Progenitor cell of endocrine pancreas (in vitro differentiated cells): ENCODE results near the gene TEDDM1. TPM values are rescaled to one million over a fixed set of nuclear protein-coding genes. Genes with fewer than 3 reads are reported as not detected.

ENCODE experiments used
- DNase-seq: peaks from one replicate; pipeline ENCODE4 v3.0.0; 2021; ENCODE audit warnings: low spot score; ENCODE audit not compliant: unreplicated experiment
- H3K27ac Mint-ChIP-seq: 2 replicates; pipeline ENCODE4 v1.8.0; 2021; ENCODE audit warnings: mild to moderate bottlenecking, moderate library complexity, mixed read lengths
- H3K27me3 Mint-ChIP-seq: 2 replicates; pipeline ENCODE4 v1.8.0; 2021; ENCODE audit warnings: mixed read lengths
- H3K36me3 Mint-ChIP-seq: 2 replicates; pipeline ENCODE4 v1.8.0; 2022; ENCODE audit warnings: mixed read lengths; ENCODE audit not compliant: insufficient read depth
- H3K4me1 Mint-ChIP-seq: 2 replicates; pipeline ENCODE4 v1.8.0; 2021; ENCODE audit warnings: low read depth, mixed read lengths
- H3K4me3 Mint-ChIP-seq: 2 replicates; pipeline ENCODE4 v1.8.0; 2021; ENCODE audit warnings: low read depth, mild to moderate bottlenecking, moderate library complexity, mixed read lengths
- H3K9me3 Mint-ChIP-seq: 2 replicates; pipeline ENCODE4 v1.8.0; 2021; ENCODE audit warnings: low read depth, mixed read lengths
- CTCF ChIP-seq: fragments of 200-600 bp; sonication (generic); IDR thresholded peaks from one replicate; pipeline ENCODE4 v1.5.0; 2021; ENCODE audit warnings: antibody characterized with exemption, mild to moderate bottlenecking; ENCODE audit not compliant: unreplicated experiment
- total RNA-seq: library from RNA; stranded (reverse); gene quantifications from 2 replicates; pipeline ENCODE4 v1.2.1, GENCODE V29; 2021

The TEDDM1 gene
- total RNA-seq, 1 donor from 2014 or later: not detected

- peaks cover 7% of the 10 kb centered on the region for H3K27me3 Mint-ChIP-seq
- peaks cover 5% of the 10 kb centered on the region for H3K9me3 Mint-ChIP-seq
- no peak for TF ChIP-seq CTCF
- H3K4me3 Mint-ChIP-seq: no peak overlapping the region
- H3K36me3 Mint-ChIP-seq: no peaks in the 10 kb centered on the region
- no peak for DNase-seq
- H3K27ac Mint-ChIP-seq: no peak overlapping the region
- H3K4me1 Mint-ChIP-seq: no peaks in the 10 kb centered on the region
These were observed 32.5 kb downstream of the TEDDM1 start for GRCh38 chr1:182367926-182368325.

- Mint-ChIP-seq H3K36me3 (no peaks in the 10 kb centered on the region), H3K4me3 (no peak overlapping the region), H3K4me1 (no peaks in the 10 kb centered on the region), H3K9me3 (peaks cover 5% of the 10 kb centered on the region), H3K27ac (no peak overlapping the region), H3K27me3 (peaks cover 7% of the 10 kb centered on the region)
- no peak for DNase-seq
- TF ChIP-seq CTCF: no peak
These were observed 33.9 kb downstream of the TEDDM1 start for GRCh38 chr1:182366596-182366995.

- no peak for TF ChIP-seq CTCF
- Mint-ChIP-seq H3K27me3 (no peaks in the 10 kb centered on the region), H3K9me3 (no peaks in the 10 kb centered on the region), H3K36me3 (no peaks in the 10 kb centered on the region), H3K27ac (no peak overlapping the region), H3K4me1 (peaks cover 10% of the 10 kb centered on the region), H3K4me3 (no peak overlapping the region)
- DNase-seq: no peak
These were observed 40.8 kb downstream of the TEDDM1 start for GRCh38 chr1:182359645-182360044.

GRCh38 chr1:182357913-182358312 is 42.6 kb downstream of the TEDDM1 start:
- no peaks in the 10 kb centered on the region for H3K36me3 Mint-ChIP-seq
- H3K4me3 Mint-ChIP-seq: no peak overlapping the region
- no peak for TF ChIP-seq CTCF
- H3K27ac Mint-ChIP-seq: peak overlapping the region; percentile 17
- peaks cover 10% of the 10 kb centered on the region for H3K4me1 Mint-ChIP-seq
- DNase-seq: no peak
- H3K9me3 Mint-ChIP-seq: no peaks in the 10 kb centered on the region
- no peaks in the 10 kb centered on the region for H3K27me3 Mint-ChIP-seq

- Mint-ChIP-seq H3K27me3 (no peaks in the 10 kb centered on the region), H3K36me3 (no peaks in the 10 kb centered on the region), H3K4me3 (no peak overlapping the region), H3K27ac (no peak overlapping the region), H3K4me1 (peaks cover 10% of the 10 kb centered on the region), H3K9me3 (no peaks in the 10 kb centered on the region)
- DNase-seq: no peak
- no peak for TF ChIP-seq CTCF
These were observed 43.3 kb downstream of the TEDDM1 start for GRCh38 chr1:182357171-182357570.

- DNase-seq: no peak
- no peak overlapping the region for H3K4me3 Mint-ChIP-seq
- H3K27ac Mint-ChIP-seq: no peak overlapping the region
- no peak for TF ChIP-seq CTCF
- no peaks in the 10 kb centered on the region for H3K27me3 Mint-ChIP-seq
- no peaks in the 10 kb centered on the region for H3K36me3 Mint-ChIP-seq
- H3K4me1 Mint-ChIP-seq: peaks cover 11% of the 10 kb centered on the region
- no peaks in the 10 kb centered on the region for H3K9me3 Mint-ChIP-seq
These were observed 44.8 kb downstream of the TEDDM1 start for GRCh38 chr1:182355723-182356098.
